CD4-positive, alpha-beta T cell treated with Interleukin-15 for 4 hours (primary cell): ENCODE measurements around the gene BCL7B.
"Not testable (repeated sequence)": the region's sequence is repeated elsewhere in the genome, so short reads cannot be mapped to it uniquely, and the experiment has no call there.

Source experiments
- DNase-seq: peaks from one replicate; pipeline ENCODE4 v3.0.0-alpha.2; 2020; ENCODE audit warnings: low spot score

The BCL7B gene

DNA sequence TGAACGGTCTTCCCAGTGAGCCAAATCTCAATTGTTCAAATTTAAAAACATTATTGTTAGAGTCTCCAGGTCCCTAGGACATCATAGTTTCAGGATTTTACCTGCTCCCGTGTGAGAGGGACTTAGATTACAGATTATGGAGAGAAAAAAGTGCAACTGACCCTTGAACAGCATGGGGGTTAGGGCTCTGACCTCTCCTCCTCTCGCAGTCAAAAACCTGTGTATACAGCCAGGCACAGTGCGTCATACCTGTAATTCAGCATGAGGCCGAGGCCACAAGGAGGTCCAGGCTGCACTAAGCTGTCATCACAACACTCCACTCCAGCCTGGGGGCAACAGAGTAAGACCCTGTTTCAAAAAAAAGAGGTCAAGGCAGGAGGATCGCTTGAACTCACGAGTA lies 60.9 kb downstream of the BCL7B start:
- DNase-seq: no peak

DNA sequence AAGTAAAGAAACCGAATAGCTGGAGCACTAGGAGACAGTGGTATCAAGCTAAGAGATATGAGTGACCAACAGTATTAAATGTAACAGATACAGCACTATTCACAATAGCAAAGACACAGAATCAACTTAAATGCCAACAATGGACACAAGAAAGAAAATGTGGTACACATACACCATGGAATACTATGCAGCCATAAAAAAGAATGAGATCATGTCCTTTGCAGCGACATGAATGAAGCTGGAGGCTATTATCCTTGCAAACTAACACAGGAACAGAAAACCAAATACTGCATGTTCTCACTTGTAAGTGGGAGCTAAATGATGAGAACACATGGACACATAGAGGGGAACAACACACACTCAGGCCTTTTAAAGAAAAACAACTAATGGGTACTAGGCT lies 62.0 kb downstream of the BCL7B start:
- not testable (repeated sequence) for DNase-seq

DNA sequence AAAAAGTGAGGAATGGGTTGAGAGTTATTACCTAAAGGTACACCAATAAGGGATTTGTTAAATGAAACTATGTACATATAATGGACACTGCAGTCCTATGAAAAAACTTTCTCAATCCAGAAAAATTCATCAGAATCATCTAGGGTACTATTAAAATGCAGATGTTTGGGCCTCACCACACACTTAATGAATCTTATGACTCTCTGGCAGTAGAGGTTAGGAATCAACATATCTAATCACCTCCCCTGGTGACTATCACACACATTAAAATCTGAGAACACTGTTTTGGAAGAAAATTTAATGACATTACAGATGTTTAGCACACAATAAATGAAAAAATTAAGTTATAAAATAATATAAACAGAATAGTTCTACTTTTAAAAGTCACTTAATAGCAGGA lies 67.5 kb downstream of the BCL7B start:
- DNase-seq: no peak

DNA sequence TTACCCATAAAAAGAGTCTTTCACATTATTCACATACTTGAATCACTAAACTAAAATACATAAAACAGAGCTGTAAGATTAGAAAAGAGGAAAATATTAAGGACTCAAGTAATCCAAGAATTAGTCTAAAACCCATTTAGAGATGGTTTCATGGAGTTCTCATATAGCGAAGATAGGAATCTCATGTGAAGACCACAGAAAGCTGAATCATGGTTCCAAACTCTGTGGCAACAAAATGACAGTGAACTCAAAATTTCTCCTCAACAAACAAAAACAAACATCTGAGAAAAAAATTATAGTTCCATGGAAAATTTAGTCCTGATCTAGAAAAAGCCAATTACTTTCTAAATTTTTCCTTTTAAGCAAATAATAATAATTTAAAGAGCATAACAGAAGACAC lies 70.0 kb downstream of the BCL7B start:
- DNase-seq: no peak
